CD14-positive monocyte (primary cell): ENCODE results near the gene PDHA1. TPM values are rescaled to one million over a fixed set of nuclear protein-coding genes. Genes with fewer than 3 reads are reported as not detected.

Source experiments
- DNase-seq, 3 donors: peaks; one replicate each; pipeline ENCODE4 v3.0.0-alpha.2; 2011 to 2022
- H2AFZ ChIP-seq: 2 replicates; pipeline ENCODE4 v1.6.0; 2012; ENCODE audit warnings: mild to moderate bottlenecking, low read depth, low read length, inconsistent platforms; ENCODE audit not compliant: insufficient read depth, poor library complexity, severe bottlenecking
- H3K27ac ChIP-seq, 2 donors: 1 replicate in 1 of 2; 2 replicates in 1 of 2; pipeline ENCODE4 v1.5.1; 2012 to 2013; ENCODE audit warnings: low read length in 2 of 2, control low read depth in 1 of 2, inconsistent platforms in 1 of 2, low read depth in 1 of 2, mild to moderate bottlenecking in 1 of 2
- H3K27me3 ChIP-seq, 2 donors: one replicate each; pipeline versions ENCODE4 v1.6.0 to v1.6.1; 2011 to 2013; ENCODE audit warnings: low read length in 2 of 2; ENCODE audit not compliant: control insufficient read depth in 2 of 2, insufficient read depth in 2 of 2
- H3K36me3 ChIP-seq, 2 donors: replicated peaks in 1 of 2; 1 replicate in 1 of 2; 2 replicates in 1 of 2; pipeline versions ENCODE4 v1.5.1 to v1.6.1; 2012 to 2013; ENCODE audit warnings: low read length in 2 of 2, control low read depth in 1 of 2, inconsistent platforms in 1 of 2, mild to moderate bottlenecking in 1 of 2; ENCODE audit not compliant: insufficient read depth in 2 of 2, control insufficient read depth in 1 of 2
- H3K4me1 ChIP-seq, 2 donors: 1 replicate in 1 of 2; 2 replicates in 1 of 2; pipeline versions ENCODE4 v1.5.1 to v1.6.1; 2012 to 2013; ENCODE audit warnings: low read length in 2 of 2, control low read depth in 1 of 2, inconsistent platforms in 1 of 2, mild to moderate bottlenecking in 1 of 2, moderate library complexity in 1 of 2; ENCODE audit not compliant: insufficient read depth in 2 of 2, control insufficient read depth in 1 of 2
- H3K4me2 ChIP-seq: replicated peaks from 2 replicates; pipeline ENCODE3; 2012; ENCODE audit warnings: low read length, moderate library complexity, mild to moderate bottlenecking; ENCODE audit not compliant: poor library complexity, severe bottlenecking; ENCODE audit errors: extremely low read depth
- H3K4me3 ChIP-seq, 3 experiments: fragments of 200-600 bp in 1 of 3; sonication (generic) in 1 of 3; replicated peaks in 1 of 3; 1 replicate in 2 of 3; 2 replicates in 1 of 3; pipeline ENCODE4 v1.5.1; 2011 to 2013; ENCODE audit warnings: low read length in 3 of 3, mild to moderate bottlenecking in 3 of 3, control low read depth in 2 of 3, low read depth in 2 of 3, inconsistent platforms in 1 of 3, moderate library complexity in 1 of 3
- H3K79me2 ChIP-seq: 2 replicates; pipeline ENCODE4 v1.6.0; 2012; ENCODE audit warnings: mild to moderate bottlenecking, control low read depth, inconsistent platforms, low read length, moderate library complexity; ENCODE audit not compliant: insufficient read depth
- H3K9ac ChIP-seq: 2 replicates; pipeline ENCODE4 v1.6.0; 2017; ENCODE audit warnings: low read length, mild to moderate bottlenecking; ENCODE audit not compliant: insufficient read depth, poor library complexity, severe bottlenecking
- H3K9me3 ChIP-seq, 2 donors: replicated peaks in 1 of 2; 1 replicate in 1 of 2; 2 replicates in 1 of 2; pipeline versions ENCODE4 v1.5.1 to v1.6.1; 2012 to 2013; ENCODE audit warnings: low read length in 2 of 2, control low read depth in 1 of 2; ENCODE audit not compliant: control insufficient read depth in 1 of 2, insufficient read depth in 1 of 2
- H4K20me1 ChIP-seq: 2 replicates; pipeline ENCODE4 v1.6.0; 2012; ENCODE audit warnings: mild to moderate bottlenecking, low read length, control low read depth, moderate library complexity; ENCODE audit not compliant: insufficient read depth
- H3K27ac Mint-ChIP-seq, 7 donors: one replicate each; pipeline ENCODE4 v1.8.0; 2020; ENCODE audit warnings: mild to moderate bottlenecking in 7 of 7, mixed read lengths in 7 of 7, moderate library complexity in 6 of 7, inconsistent platforms in 2 of 7
- H3K27me3 Mint-ChIP-seq, 3 donors: one replicate each; pipeline ENCODE4 v1.8.0; 2021 to 2022; ENCODE audit warnings: low read depth in 3 of 3, mild to moderate bottlenecking in 3 of 3, mixed read lengths in 3 of 3, moderate library complexity in 3 of 3, inconsistent platforms in 1 of 3
- H3K36me3 Mint-ChIP-seq, 2 donors: one replicate each; pipeline ENCODE4 v1.8.0; 2020; ENCODE audit warnings: mixed read lengths in 2 of 2, inconsistent platforms in 1 of 2, mild to moderate bottlenecking in 1 of 2
- H3K4me1 Mint-ChIP-seq: one replicate; pipeline ENCODE4 v1.8.0; 2020; ENCODE audit warnings: mild to moderate bottlenecking, mixed read lengths
- H3K4me3 Mint-ChIP-seq, 2 donors: one replicate each; pipeline ENCODE4 v1.8.0; 2020; ENCODE audit warnings: mild to moderate bottlenecking in 2 of 2, mixed read lengths in 2 of 2, moderate library complexity in 1 of 2
- H3K9me3 Mint-ChIP-seq, 7 donors: one replicate each; pipeline ENCODE4 v1.8.0; 2020 to 2022; ENCODE audit warnings: mixed read lengths in 7 of 7, mild to moderate bottlenecking in 6 of 7, moderate library complexity in 6 of 7, inconsistent platforms in 2 of 7
- WGBS: methylation state at CpG from one replicate; pipeline ENCODE4 v1.1.5; 2013; ENCODE audit warnings: missing lambda C conversion rate; ENCODE audit not compliant: insufficient coverage; 5-methylcytosine and 5-hydroxymethylcytosine counted together
- intact Hi-C, 2 donors: fragments of 100-400 bp; cut with micrococcal nuclease; formaldehyde crosslinking; loops; one replicate each; pipeline versions ENCODE4 v1.15.0 to v1.15.1; 2023
- polyA plus RNA-seq, 3 donors: library from polyadenylated mRNA; depleted of rRNA in 1 of 3; unstranded in 2 of 3; stranded (reverse) in 1 of 3; fragments of 300-500 nt in 2 of 3; fragments of >200 nt in 1 of 3; fragmentation: Illumina TruSeq in 2 of 3; gene quantifications; 1 replicate in 2 of 3; 2 replicates in 1 of 3; pipeline ENCODE4 v1.2.3, GENCODE V29; 2012 to 2021
- TF ChIP-seq, protein P1 (sequence below): fragments of 200-600 bp; IDR thresholded peaks from one replicate; pipeline ENCODE4 v1.8.0; 2022; ENCODE audit warnings: antibody characterized with exemption, mild to moderate bottlenecking

PDHA1 gene
- polyA plus RNA-seq, 3 donors, result 56.0 to 76.3 (median 74.8) TPM

DNA sequence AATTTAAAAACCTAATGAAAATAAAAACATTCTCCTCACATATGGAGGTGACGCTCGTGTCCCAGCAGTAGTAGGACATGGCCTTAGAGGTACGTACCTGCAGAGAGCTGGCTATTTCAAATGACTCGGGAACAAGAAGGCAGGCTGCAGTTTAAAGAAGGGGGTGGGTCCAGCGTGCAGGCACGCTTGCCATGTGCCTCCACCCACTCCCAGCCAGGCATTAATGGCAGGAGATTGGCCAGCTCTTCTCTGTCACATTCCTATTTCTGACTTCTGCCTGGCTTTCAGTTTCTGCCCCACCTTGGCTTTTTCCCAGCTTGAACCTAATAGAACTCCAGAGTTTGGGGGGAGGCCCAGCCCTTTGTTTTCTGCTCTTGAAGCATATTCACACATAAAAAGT, 17.2 kb downstream of the PDHA1 start:
- H3K27ac Mint-ChIP-seq, result no peak overlapping the region

DNA sequence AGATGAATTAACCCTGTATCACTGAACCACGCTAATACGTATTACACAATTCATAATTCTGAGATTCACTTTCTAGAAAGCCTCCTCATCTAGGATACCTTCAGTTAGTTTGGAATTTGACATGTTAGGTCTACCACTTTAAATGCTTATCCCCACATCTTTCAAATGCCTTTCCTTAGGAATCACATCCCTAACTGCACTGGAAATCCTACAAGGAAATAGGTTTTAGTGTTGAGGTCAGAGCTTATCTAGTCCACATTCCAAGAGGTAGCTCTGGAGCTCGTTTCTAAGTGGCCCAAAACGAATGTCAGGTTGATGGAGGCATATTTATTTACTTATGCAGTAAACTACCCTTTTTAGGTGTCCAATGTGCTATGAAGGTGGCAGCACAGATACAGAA, 18.0 kb downstream of the PDHA1 start:
- no peak overlapping the region for H3K9ac ChIP-seq
- H3K79me2 ChIP-seq, result no peaks in the 10 kb centered on the region
- no peaks in the 10 kb centered on the region for H4K20me1 ChIP-seq
- TF ChIP-seq, protein P1, sequence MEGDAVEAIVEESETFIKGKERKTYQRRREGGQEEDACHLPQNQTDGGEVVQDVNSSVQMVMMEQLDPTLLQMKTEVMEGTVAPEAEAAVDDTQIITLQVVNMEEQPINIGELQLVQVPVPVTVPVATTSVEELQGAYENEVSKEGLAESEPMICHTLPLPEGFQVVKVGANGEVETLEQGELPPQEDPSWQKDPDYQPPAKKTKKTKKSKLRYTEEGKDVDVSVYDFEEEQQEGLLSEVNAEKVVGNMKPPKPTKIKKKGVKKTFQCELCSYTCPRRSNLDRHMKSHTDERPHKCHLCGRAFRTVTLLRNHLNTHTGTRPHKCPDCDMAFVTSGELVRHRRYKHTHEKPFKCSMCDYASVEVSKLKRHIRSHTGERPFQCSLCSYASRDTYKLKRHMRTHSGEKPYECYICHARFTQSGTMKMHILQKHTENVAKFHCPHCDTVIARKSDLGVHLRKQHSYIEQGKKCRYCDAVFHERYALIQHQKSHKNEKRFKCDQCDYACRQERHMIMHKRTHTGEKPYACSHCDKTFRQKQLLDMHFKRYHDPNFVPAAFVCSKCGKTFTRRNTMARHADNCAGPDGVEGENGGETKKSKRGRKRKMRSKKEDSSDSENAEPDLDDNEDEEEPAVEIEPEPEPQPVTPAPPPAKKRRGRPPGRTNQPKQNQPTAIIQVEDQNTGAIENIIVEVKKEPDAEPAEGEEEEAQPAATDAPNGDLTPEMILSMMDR, result no peak
- intact Hi-C loops, result no loop called here
- peaks cover 0 to 7% (median 0%) of the 10 kb centered on the region in 7 donors for H3K9me3 Mint-ChIP-seq
- no peaks in the 10 kb centered on the region for H3K4me1 ChIP-seq
- H3K4me3 Mint-ChIP-seq, result no peak overlapping the region
- DNase-seq, result no peak
- peaks cover 55 to 69% of the 10 kb centered on the region in 2 donors for H3K36me3 ChIP-seq
- H3K27ac ChIP-seq, result no peak overlapping the region
- H3K27ac Mint-ChIP-seq, result no peak overlapping the region
- peaks cover 0 to 3% (median 1%) of the 10 kb centered on the region in 3 donors for H3K27me3 Mint-ChIP-seq
- H2AFZ ChIP-seq, result no peak overlapping the region
- H3K27me3 ChIP-seq, result no peaks in the 10 kb centered on the region
- H3K4me1 Mint-ChIP-seq, result peaks cover 2% of the 10 kb centered on the region
- H3K4me3 ChIP-seq, result no peak overlapping the region
- no peak overlapping the region for H3K4me2 ChIP-seq
- no CpG with 5 or more reads among the region's 4 CpGs for WGBS
- H3K9me3 ChIP-seq, result no peaks in the 10 kb centered on the region
- H3K36me3 Mint-ChIP-seq, result peaks cover 59 to 73% of the 10 kb centered on the region in 2 donors

More for the DNA sequence above, 17.2 kb downstream of the PDHA1 start:
- no peak overlapping the region for H3K4me3 ChIP-seq
- H3K79me2 ChIP-seq, result no peaks in the 10 kb centered on the region
- no CpG with 5 or more reads among the region's 6 CpGs for WGBS
- TF ChIP-seq, protein P1, result no peak
- Mint-ChIP-seq H3K36me3 (peaks cover 67 to 80% of the 10 kb centered on the region in 2 donors), H3K4me3 (no peak overlapping the region), H3K27me3 (peaks cover 0 to 3% (median 1%) of the 10 kb centered on the region in 3 donors), H3K4me1 (peaks cover 2% of the 10 kb centered on the region), H3K9me3 (peaks cover 0 to 6% (median 0%) of the 10 kb centered on the region in 7 donors)
- H3K27me3 ChIP-seq, result no peaks in the 10 kb centered on the region
- DNase-seq, result no peak
- H3K27ac ChIP-seq, result no peak overlapping the region
- no peaks in the 10 kb centered on the region for H3K4me1 ChIP-seq
- intact Hi-C loops, result no loop called here
- peaks cover 63 to 77% of the 10 kb centered on the region in 2 donors for H3K36me3 ChIP-seq
- H3K4me2 ChIP-seq, result no peak overlapping the region
- no peak overlapping the region for H3K9ac ChIP-seq
- no peaks in the 10 kb centered on the region for H4K20me1 ChIP-seq
- H2AFZ ChIP-seq, result no peak overlapping the region
- no peaks in the 10 kb centered on the region for H3K9me3 ChIP-seq
